Endothelial cell of umbilical vein (primary cell): ENCODE measurements around the gene TTN. TPM values are rescaled to one million over a fixed set of nuclear protein-coding genes. Genes with fewer than 3 reads are reported as not detected.

Experiments used
- BruUV-seq: library from RNA; stranded (reverse); fragments of 400-500 nt; replicated peaks from 2 replicates; lab custom pipeline; 2021; lab: Mats Ljungman, UMichigan
- CTCF ChIA-PET: fragments of 300-600, 350-600 bp; sonication (Branson Sonifier 250); formaldehyde crosslinking; loops from one replicate; lab custom pipeline; 2021; ENCODE audit warnings: antibody characterized with exemption, inconsistent platforms; lab: Charles Lee
- POLR2A ChIA-PET: fragments of 300-600, 350-600 bp; sonication (Branson Sonifier 250); formaldehyde crosslinking; loops from one replicate; lab custom pipeline; 2021; ENCODE audit warnings: antibody characterized with exemption, inconsistent platforms; lab: Charles Lee
- DNase-seq: peaks from one replicate; pipeline ENCODE4 v3.0.0-alpha.2; 2011; ENCODE audit warnings: low read depth, low spot score
- FAIRE-seq: peaks from 2 replicates; lab custom pipeline; 2011; peaks lifted over from hg19 to GRCh38; lab: Jason Lieb, UNC
- H2AFZ ChIP-seq: 2 replicates; pipeline ENCODE4 v1.6.0; 2012; ENCODE audit warnings: low read depth, low read length, control low read depth, inconsistent platforms
- H3K27ac ChIP-seq: 2 replicates; pipeline ENCODE4 v1.5.1; 2011; ENCODE audit warnings: low read depth, mild to moderate bottlenecking, control low read depth, low read length, moderate library complexity; ENCODE audit not compliant: insufficient read depth
- H3K27me3 ChIP-seq, 2 experiments: 2 replicates each; pipeline versions ENCODE4 v1.6.0 to v1.6.1; 2011; ENCODE audit warnings: low read length in 2 of 2, mixed read lengths in 1 of 2; ENCODE audit not compliant: control insufficient read depth in 2 of 2, insufficient read depth in 2 of 2
- H3K36me3 ChIP-seq, 2 experiments: 2 replicates in 1 of 2; 3 replicates in 1 of 2; pipeline ENCODE4 v1.5.1; 2011; ENCODE audit warnings: low read length in 2 of 2, mild to moderate bottlenecking in 1 of 2, moderate library complexity in 1 of 2; ENCODE audit not compliant: control insufficient read depth in 2 of 2, insufficient read depth in 2 of 2; ENCODE audit errors: extremely low read depth in 1 of 2
- H3K4me1 ChIP-seq: 3 replicates; pipeline ENCODE4 v1.5.1; 2011; ENCODE audit warnings: mild to moderate bottlenecking, low read length; ENCODE audit not compliant: control insufficient read depth, insufficient read depth; ENCODE audit errors: extremely low read depth
- H3K4me2 ChIP-seq: 2 replicates; pipeline ENCODE4 v1.6.1; 2011; ENCODE audit warnings: low read length, control low read depth, mixed read lengths; ENCODE audit not compliant: insufficient read depth
- H3K4me3 ChIP-seq, 3 experiments: fragments of 200-600 bp in 1 of 3; sonication (generic), shearing (Covaris generic) in 1 of 3; replicated peaks in 1 of 3; 2 replicates each; pipeline ENCODE4 v1.5.1; 2011 to 2016; ENCODE audit warnings: control low read depth in 3 of 3, low read length in 3 of 3, mild to moderate bottlenecking in 2 of 3, inconsistent platforms in 1 of 3, low read depth in 1 of 3, moderate library complexity in 1 of 3; ENCODE audit not compliant: insufficient read depth in 1 of 3
- H3K79me2 ChIP-seq: 2 replicates; pipeline ENCODE4 v1.6.0; 2012; ENCODE audit warnings: low read length, inconsistent platforms; ENCODE audit not compliant: control insufficient read depth, insufficient read depth
- H3K9ac ChIP-seq: replicated peaks from 2 replicates; pipeline ENCODE3; 2011; ENCODE audit warnings: low read length, control low read depth; ENCODE audit not compliant: insufficient read depth; ENCODE audit errors: extremely low read depth
- H3K9me1 ChIP-seq: replicated peaks from 3 replicates; pipeline ENCODE4 v1.6.0; 2011; ENCODE audit warnings: mild to moderate bottlenecking, low read length; ENCODE audit not compliant: control insufficient read depth, insufficient read depth; ENCODE audit errors: extremely low read depth
- H3K9me3 ChIP-seq: replicated peaks from 2 replicates; pipeline ENCODE4 v1.5.1; 2012; ENCODE audit warnings: low read length, inconsistent platforms; ENCODE audit not compliant: control insufficient read depth, insufficient read depth
- H4K20me1 ChIP-seq: replicated peaks from 2 replicates; pipeline ENCODE3; 2011; ENCODE audit warnings: mild to moderate bottlenecking, low read length; ENCODE audit not compliant: control insufficient read depth, insufficient read depth; ENCODE audit errors: extremely low read depth
- FOS ChIP-seq: IDR thresholded peaks from 2 replicates; pipeline ENCODE4 v1.6.1; 2011; ENCODE audit warnings: mild to moderate bottlenecking, low read length, moderate library complexity, borderline replicate concordance; ENCODE audit not compliant: insufficient read depth
- GATA2 ChIP-seq: IDR thresholded peaks from 2 replicates; pipeline ENCODE4 v1.7.0; 2011; ENCODE audit warnings: low read depth, mild to moderate bottlenecking, moderate library complexity, mixed read lengths, low read length; ENCODE audit not compliant: insufficient read length, insufficient read depth
- JUN ChIP-seq: IDR thresholded peaks from 2 replicates; pipeline ENCODE4 v1.6.1; 2011; ENCODE audit warnings: borderline replicate concordance, low read depth; ENCODE audit not compliant: insufficient read length, insufficient read depth
- dilution Hi-C: fragments of 300-500 bp; cut with MboI; formaldehyde crosslinking; loops from one replicate; pipeline ENCODE4 v1.15.0; 2019; ENCODE audit warnings: low sequenced_read_pairs; ENCODE audit not compliant: extremely low pct_ligation_motif_present
- intact Hi-C: fragments of 100-400 bp; cut with micrococcal nuclease; formaldehyde crosslinking; loops from one replicate; pipeline ENCODE4 v1.10.0; 2022
- polyA plus RNA-seq, 4 experiments: library from polyadenylated mRNA; depleted of rRNA in 3 of 4; stranded (reverse) in 3 of 4; unstranded in 1 of 4; fragments of >200 nt; gene quantifications; 2 replicates each; pipeline versions ENCODE4 v1.2.1 to v1.2.3, GENCODE V29; 2011 to 2012; ENCODE audit warnings: missing spikeins in 1 of 4
- total RNA-seq: library from RNA; stranded (reverse); gene quantifications from 2 replicates; pipeline ENCODE4 v1.2.3, GENCODE V29; 2021
- TF ChIP-seq, protein P1 (sequence below), 2 donors: IDR thresholded peaks; 1 replicate in 1 of 2; 2 replicates in 1 of 2; pipeline ENCODE4 v1.5.1; 2011; ENCODE audit warnings: low read length in 2 of 2, mild to moderate bottlenecking in 2 of 2, moderate library complexity in 2 of 2, control low read depth in 1 of 2, inconsistent platforms in 1 of 2, low read depth in 1 of 2; ENCODE audit not compliant: insufficient read depth in 1 of 2; ENCODE audit errors: extremely low read depth in 1 of 2

TTN gene
- total and polyA plus RNA-seq, 2 donors (not counting 3 experiments of a cell fraction or from before 2014, with no cell fraction given): 0.11 to 0.49 TPM

DNA sequence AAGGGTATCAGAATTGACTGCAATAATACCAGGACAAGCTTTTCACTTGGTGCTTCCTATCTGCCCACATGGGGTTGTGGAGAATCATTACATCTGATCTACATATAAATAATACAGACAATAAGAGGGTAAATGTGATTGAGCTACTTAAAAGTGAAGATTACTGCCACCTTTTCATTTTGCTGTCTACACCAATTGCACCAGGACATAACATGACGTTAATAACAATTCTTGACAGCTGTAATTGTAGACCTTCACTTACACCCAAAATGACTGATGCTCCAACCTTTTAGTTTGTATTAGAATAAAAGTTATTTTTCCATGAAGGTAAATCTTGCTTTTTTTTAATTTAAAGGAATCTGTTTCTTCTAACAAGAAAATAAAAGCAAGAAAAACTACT is 36.5 kb upstream of the TTN start:
- DNase-seq: no peak
- POLR2A ChIA-PET: no interaction called here
- BruUV-seq: no TSS peak
- no peak overlapping the region for H2AFZ ChIP-seq
- dilution Hi-C loops: no loop called here
- intact Hi-C loops: no loop called here
- H3K27me3 ChIP-seq: no peaks in the 10 kb centered on the region
- H3K79me2 ChIP-seq: no peaks in the 10 kb centered on the region
- H3K4me2 ChIP-seq: no peak overlapping the region
- no peaks in the 10 kb centered on the region for H3K4me1 ChIP-seq
- no peaks in the 10 kb centered on the region for H3K9me3 ChIP-seq
- no peak for FAIRE-seq
- no peak for TF ChIP-seq FOS
- no peaks in the 10 kb centered on the region for H3K36me3 ChIP-seq
- CTCF ChIA-PET: interaction anchor here (0.7 to 1.3 kb wide), 2 partner anchors 48 to 143 kb away, joined by 3 read pairs; no protein-coding TSS in a partner anchor
- H4K20me1 ChIP-seq: no peaks in the 10 kb centered on the region
- no peak overlapping the region for H3K9ac ChIP-seq
- no peak overlapping the region for H3K4me3 ChIP-seq
- no peaks in the 10 kb centered on the region for H3K9me1 ChIP-seq
- H3K27ac ChIP-seq: no peak overlapping the region

DNA sequence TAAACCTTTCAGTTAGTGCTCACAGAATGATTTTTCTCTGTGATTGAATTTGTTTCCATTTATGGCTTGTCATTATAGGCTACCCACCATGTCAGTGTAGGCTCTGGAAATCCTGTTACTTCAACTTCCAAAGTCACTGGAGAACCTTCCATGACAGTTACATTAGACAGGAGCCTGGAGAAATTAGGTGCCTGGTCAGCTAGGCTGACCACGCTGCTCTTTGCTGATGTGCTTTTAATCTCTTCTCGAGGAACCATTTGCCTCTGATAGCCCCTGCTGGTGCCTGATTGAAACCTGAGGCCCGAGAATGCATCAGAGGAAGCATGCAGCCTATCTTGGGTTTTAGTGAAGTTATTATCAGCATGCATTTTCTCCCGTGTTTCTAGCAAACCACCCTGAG is 29.6 kb upstream of the TTN start:
- TF ChIP-seq JUN (no peak), GATA2 (no peak), FOS (no peak)
- TF ChIP-seq, protein P1, sequence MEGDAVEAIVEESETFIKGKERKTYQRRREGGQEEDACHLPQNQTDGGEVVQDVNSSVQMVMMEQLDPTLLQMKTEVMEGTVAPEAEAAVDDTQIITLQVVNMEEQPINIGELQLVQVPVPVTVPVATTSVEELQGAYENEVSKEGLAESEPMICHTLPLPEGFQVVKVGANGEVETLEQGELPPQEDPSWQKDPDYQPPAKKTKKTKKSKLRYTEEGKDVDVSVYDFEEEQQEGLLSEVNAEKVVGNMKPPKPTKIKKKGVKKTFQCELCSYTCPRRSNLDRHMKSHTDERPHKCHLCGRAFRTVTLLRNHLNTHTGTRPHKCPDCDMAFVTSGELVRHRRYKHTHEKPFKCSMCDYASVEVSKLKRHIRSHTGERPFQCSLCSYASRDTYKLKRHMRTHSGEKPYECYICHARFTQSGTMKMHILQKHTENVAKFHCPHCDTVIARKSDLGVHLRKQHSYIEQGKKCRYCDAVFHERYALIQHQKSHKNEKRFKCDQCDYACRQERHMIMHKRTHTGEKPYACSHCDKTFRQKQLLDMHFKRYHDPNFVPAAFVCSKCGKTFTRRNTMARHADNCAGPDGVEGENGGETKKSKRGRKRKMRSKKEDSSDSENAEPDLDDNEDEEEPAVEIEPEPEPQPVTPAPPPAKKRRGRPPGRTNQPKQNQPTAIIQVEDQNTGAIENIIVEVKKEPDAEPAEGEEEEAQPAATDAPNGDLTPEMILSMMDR (IDR thresholded peaks at IDR 0.05; ENCODE audit: extremely low read depth in 1 of 2, insufficient read depth in 1 of 2, low read depth in 1 of 2, low read length in 2 of 2): no peak
- Histone ChIP-seq H4K20me1 (no peaks in the 10 kb centered on the region), H3K9me1 (no peaks in the 10 kb centered on the region), H3K4me2 (no peak overlapping the region), H3K4me1 (no peaks in the 10 kb centered on the region), H3K4me3 (no peak overlapping the region), H2AFZ (no peak overlapping the region), H3K27ac (no peak overlapping the region), H3K36me3 (no peaks in the 10 kb centered on the region), H3K9ac (no peak overlapping the region), H3K79me2 (no peaks in the 10 kb centered on the region), H3K9me3 (no peaks in the 10 kb centered on the region), H3K27me3 (no peaks in the 10 kb centered on the region)
- ChIA-PET CTCF (no interaction called here), POLR2A (no interaction called here)
- DNase-seq (no peak), FAIRE-seq (no peak)
- dilution Hi-C loops: no loop called here
- no TSS peak for BruUV-seq
- intact Hi-C loops: no loop called here
